HepG2 (cell line): ENCODE data around the gene ACAP1. TPM values are rescaled to one million over a fixed set of nuclear protein-coding genes. Genes with fewer than 3 reads are reported as not detected.

Source experiments
- EP300 ChIP-seq, 3 experiments: sonication (generic) in 1 of 3; formaldehyde crosslinking in 1 of 3; IDR thresholded peaks; 2 replicates each; pipeline versions ENCODE4 v1.5.1 to v1.6.1; 2011 to 2020; ENCODE audit warnings: low read depth in 2 of 3, low read length in 2 of 3, borderline replicate concordance in 1 of 3, improper control_type of control experiment in 1 of 3, mild to moderate bottlenecking in 1 of 3, missing genetic modification reagents in 1 of 3, moderate library complexity in 1 of 3
- FOXK1 ChIP-seq: sonication (generic); formaldehyde crosslinking; IDR thresholded peaks from 2 replicates; pipeline ENCODE4 v1.4.0; 2020; ENCODE audit warnings: low read depth, missing genetic modification reagents, borderline replicate concordance
- KMT2A ChIP-seq: sonication (generic); formaldehyde crosslinking; IDR thresholded peaks from 2 replicates; pipeline ENCODE4 v1.4.0; 2020; ENCODE audit warnings: missing genetic modification reagents
- KMT2B ChIP-seq: IDR thresholded peaks from 2 replicates; pipeline ENCODE4 v1.6.1; 2016; ENCODE audit warnings: missing genetic modification reagents, missing compliant biosample characterization
- SMARCE1 ChIP-seq: fragments of 450-650 bp; IDR thresholded peaks from 2 replicates; pipeline ENCODE4 v1.6.1; 2017; ENCODE audit warnings: borderline replicate concordance
- U2AF2 ChIP-seq: fragments of 200-400 bp; formaldehyde crosslinking; IDR thresholded peaks from 2 replicates; pipeline ENCODE4 v1.6.1; 2017; ENCODE audit warnings: low read depth, mild to moderate bottlenecking, low read length
- ZNF121 ChIP-seq: sonication (generic); formaldehyde crosslinking; IDR thresholded peaks from 2 replicates; pipeline ENCODE4 v1.5.0; 2020; ENCODE audit warnings: mild to moderate bottlenecking, missing genetic modification reagents
- ZNF570 ChIP-seq: sonication (generic); formaldehyde crosslinking; IDR thresholded peaks from 2 replicates; pipeline ENCODE4 v1.4.0; 2020; ENCODE audit warnings: mild to moderate bottlenecking, missing genetic modification reagents, borderline replicate concordance
- ZNF577 ChIP-seq: sonication (generic); formaldehyde crosslinking; IDR thresholded peaks from 2 replicates; pipeline ENCODE4 v1.4.0; 2020; ENCODE audit warnings: mild to moderate bottlenecking, low read depth, missing genetic modification reagents, borderline replicate concordance
- ZNF788 ChIP-seq: sonication (generic); formaldehyde crosslinking; IDR thresholded peaks from 2 replicates; pipeline ENCODE4 v1.5.0; 2020; ENCODE audit warnings: mild to moderate bottlenecking, missing genetic modification reagents, borderline replicate concordance
- polyA plus RNA-seq, 8 experiments: library from polyadenylated mRNA; depleted of rRNA in 3 of 8; stranded (reverse) in 7 of 8; unstranded in 1 of 8; fragments of >200 nt; fragmentation: Illumina TruSeq in 4 of 8; extraction: Trizol in 4 of 8; gene quantifications; 2 replicates each; pipeline versions ENCODE4 v1.2.1 to v1.2.3, GENCODE V29; 2011 to 2016; ENCODE audit warnings: low read depth in 4 of 8, missing spikeins in 1 of 8, mixed read lengths in 1 of 8; ENCODE audit not compliant: insufficient read depth in 1 of 8
- total RNA-seq, 5 experiments: library from RNA; depleted of rRNA; stranded (reverse); fragments of >200 nt; fragmentation: Illumina TruSeq; extraction: Trizol; gene quantifications; 2 replicates each; pipeline ENCODE4 v1.2.3, GENCODE V29; 2016; ENCODE audit warnings: low read depth in 1 of 5
- TF ChIP-seq, protein P1 (sequence below): IDR thresholded peaks from 2 replicates; pipeline ENCODE4 v1.6.1; 2016; ENCODE audit warnings: mild to moderate bottlenecking
- TF ChIP-seq, protein P2 (sequence below): sonication (generic); formaldehyde crosslinking; IDR thresholded peaks from 2 replicates; pipeline ENCODE4 v1.4.0; 2020; ENCODE audit warnings: mild to moderate bottlenecking, missing genetic modification reagents, borderline replicate concordance
- TF ChIP-seq, protein P3 (sequence below): sonication (generic); formaldehyde crosslinking; IDR thresholded peaks from 2 replicates; pipeline ENCODE4 v1.4.0; 2020; ENCODE audit warnings: low read depth, mild to moderate bottlenecking, missing genetic modification reagents
- TF ChIP-seq, protein P4 (sequence below): IDR thresholded peaks from 2 replicates; pipeline ENCODE4 v1.6.1; 2012; ENCODE audit warnings: low read length, improper control_type of control experiment
- TF ChIP-seq, protein P5 (sequence below): sonication (generic); formaldehyde crosslinking; IDR thresholded peaks from 2 replicates; pipeline ENCODE4 v1.4.0; 2020; ENCODE audit warnings: missing genetic modification reagents

ACAP1 gene
- total and polyA plus RNA-seq, 2 of the 13 experiments (the other 11 are each of a cell fraction or from before 2014, with no cell fraction given): 1.3 to 2.5 TPM

DNA sequence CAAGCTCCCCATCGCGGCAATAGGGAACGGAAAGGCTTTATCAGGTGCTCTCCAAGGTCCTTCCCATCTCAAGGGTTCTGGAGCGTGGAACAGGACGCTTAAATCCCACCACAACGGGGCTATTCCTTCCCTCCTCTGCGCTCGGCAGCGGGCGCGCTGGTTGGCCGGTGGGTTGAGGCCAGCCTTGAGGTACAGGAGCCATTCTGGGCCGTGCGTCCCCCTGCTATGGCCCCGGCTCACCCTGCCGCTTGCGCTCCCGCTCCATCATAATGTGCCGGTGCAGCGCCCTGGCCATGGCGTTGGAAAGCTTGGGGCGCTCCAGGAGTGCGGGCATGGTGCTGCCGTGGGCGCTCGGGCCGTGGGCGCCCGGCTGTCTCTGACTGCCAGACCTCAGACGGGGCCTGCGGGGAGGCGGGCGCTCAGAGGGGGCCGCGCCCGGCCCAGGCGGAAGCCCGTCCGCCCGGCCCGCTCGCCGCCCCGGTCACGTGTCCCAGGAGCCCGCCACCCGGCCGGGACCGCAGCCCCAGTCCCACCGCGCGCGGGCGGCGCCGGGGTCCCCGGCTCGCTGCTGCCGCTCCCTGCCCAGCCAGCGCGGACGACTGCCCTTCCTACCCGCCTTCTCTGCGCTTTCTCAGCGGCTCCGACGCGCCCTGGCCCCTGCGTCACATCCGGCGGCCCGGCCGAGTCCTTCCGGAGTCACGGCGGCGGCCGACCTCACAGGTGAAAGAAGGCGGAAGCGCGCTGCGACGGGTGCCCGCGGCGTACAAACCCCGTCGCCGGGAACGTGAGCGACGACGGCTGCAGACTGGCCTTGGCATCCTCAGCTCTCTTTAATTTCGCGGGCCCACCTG lies 21.4 kb upstream of the ACAP1 start, which contains the start of gene GPS2 (continued):
- TF ChIP-seq ZNF788 (CRISPR knock-in tag): peak; percentile 87; the same call in 1 of the 2 replicates
- TF ChIP-seq ZNF577 (CRISPR knock-in tag): no peak
- TF ChIP-seq, protein P1, sequence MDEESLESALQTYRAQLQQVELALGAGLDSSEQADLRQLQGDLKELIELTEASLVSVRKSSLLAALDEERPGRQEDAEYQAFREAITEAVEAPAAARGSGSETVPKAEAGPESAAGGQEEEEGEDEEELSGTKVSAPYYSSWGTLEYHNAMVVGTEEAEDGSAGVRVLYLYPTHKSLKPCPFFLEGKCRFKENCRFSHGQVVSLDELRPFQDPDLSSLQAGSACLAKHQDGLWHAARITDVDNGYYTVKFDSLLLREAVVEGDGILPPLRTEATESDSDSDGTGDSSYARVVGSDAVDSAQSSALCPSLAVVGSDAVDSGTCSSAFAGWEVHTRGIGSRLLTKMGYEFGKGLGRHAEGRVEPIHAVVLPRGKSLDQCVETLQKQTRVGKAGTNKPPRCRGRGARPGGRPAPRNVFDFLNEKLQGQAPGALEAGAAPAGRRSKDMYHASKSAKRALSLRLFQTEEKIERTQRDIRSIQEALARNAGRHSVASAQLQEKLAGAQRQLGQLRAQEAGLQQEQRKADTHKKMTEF: peak; percentile 85
- no peak for TF ChIP-seq ZNF121 (CRISPR knock-in tag)
- no peak for TF ChIP-seq EP300 (IDR thresholded peaks at IDR 0.05; ENCODE audit: low read depth in 2 of 2, low read length in 2 of 2)
- no peak for TF ChIP-seq EP300 (CRISPR knock-in tag; IDR thresholded peaks at IDR 0.05; ENCODE audit: borderline replicate concordance)
- no peak for TF ChIP-seq SMARCE1
- TF ChIP-seq, protein P2, sequence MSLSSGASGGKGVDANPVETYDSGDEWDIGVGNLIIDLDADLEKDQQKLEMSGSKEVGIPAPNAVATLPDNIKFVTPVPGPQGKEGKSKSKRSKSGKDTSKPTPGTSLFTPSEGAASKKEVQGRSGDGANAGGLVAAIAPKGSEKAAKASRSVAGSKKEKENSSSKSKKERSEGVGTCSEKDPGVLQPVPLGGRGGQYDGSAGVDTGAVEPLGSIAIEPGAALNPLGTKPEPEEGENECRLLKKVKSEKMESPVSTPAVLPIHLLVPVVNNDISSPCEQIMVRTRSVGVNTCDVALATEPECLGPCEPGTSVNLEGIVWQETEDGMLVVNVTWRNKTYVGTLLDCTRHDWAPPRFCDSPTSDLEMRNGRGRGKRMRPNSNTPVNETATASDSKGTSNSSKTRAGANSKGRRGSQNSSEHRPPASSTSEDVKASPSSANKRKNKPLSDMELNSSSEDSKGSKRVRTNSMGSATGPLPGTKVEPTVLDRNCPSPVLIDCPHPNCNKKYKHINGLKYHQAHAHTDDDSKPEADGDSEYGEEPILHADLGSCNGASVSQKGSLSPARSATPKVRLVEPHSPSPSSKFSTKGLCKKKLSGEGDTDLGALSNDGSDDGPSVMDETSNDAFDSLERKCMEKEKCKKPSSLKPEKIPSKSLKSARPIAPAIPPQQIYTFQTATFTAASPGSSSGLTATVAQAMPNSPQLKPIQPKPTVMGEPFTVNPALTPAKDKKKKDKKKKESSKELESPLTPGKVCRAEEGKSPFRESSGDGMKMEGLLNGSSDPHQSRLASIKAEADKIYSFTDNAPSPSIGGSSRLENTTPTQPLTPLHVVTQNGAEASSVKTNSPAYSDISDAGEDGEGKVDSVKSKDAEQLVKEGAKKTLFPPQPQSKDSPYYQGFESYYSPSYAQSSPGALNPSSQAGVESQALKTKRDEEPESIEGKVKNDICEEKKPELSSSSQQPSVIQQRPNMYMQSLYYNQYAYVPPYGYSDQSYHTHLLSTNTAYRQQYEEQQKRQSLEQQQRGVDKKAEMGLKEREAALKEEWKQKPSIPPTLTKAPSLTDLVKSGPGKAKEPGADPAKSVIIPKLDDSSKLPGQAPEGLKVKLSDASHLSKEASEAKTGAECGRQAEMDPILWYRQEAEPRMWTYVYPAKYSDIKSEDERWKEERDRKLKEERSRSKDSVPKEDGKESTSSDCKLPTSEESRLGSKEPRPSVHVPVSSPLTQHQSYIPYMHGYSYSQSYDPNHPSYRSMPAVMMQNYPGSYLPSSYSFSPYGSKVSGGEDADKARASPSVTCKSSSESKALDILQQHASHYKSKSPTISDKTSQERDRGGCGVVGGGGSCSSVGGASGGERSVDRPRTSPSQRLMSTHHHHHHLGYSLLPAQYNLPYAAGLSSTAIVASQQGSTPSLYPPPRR (CRISPR knock-in tag): no peak
- peak; percentile 84; the same call in 1 of the 2 replicates for TF ChIP-seq FOXK1 (CRISPR knock-in tag)
- TF ChIP-seq, protein P3, sequence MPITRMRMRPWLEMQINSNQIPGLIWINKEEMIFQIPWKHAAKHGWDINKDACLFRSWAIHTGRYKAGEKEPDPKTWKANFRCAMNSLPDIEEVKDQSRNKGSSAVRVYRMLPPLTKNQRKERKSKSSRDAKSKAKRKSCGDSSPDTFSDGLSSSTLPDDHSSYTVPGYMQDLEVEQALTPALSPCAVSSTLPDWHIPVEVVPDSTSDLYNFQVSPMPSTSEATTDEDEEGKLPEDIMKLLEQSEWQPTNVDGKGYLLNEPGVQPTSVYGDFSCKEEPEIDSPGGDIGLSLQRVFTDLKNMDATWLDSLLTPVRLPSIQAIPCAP (CRISPR knock-in tag): no peak
- TF ChIP-seq, protein P4, sequence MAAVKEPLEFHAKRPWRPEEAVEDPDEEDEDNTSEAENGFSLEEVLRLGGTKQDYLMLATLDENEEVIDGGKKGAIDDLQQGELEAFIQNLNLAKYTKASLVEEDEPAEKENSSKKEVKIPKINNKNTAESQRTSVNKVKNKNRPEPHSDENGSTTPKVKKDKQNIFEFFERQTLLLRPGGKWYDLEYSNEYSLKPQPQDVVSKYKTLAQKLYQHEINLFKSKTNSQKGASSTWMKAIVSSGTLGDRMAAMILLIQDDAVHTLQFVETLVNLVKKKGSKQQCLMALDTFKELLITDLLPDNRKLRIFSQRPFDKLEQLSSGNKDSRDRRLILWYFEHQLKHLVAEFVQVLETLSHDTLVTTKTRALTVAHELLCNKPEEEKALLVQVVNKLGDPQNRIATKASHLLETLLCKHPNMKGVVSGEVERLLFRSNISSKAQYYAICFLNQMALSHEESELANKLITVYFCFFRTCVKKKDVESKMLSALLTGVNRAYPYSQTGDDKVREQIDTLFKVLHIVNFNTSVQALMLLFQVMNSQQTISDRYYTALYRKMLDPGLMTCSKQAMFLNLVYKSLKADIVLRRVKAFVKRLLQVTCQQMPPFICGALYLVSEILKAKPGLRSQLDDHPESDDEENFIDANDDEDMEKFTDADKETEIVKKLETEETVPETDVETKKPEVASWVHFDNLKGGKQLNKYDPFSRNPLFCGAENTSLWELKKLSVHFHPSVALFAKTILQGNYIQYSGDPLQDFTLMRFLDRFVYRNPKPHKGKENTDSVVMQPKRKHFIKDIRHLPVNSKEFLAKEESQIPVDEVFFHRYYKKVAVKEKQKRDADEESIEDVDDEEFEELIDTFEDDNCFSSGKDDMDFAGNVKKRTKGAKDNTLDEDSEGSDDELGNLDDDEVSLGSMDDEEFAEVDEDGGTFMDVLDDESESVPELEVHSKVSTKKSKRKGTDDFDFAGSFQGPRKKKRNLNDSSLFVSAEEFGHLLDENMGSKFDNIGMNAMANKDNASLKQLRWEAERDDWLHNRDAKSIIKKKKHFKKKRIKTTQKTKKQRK: no peak
- no peak for TF ChIP-seq ZNF570 (CRISPR knock-in tag)
- peak; percentile 96 for TF ChIP-seq KMT2A (CRISPR knock-in tag)
- TF ChIP-seq U2AF2: no peak
- TF ChIP-seq, protein P5, sequence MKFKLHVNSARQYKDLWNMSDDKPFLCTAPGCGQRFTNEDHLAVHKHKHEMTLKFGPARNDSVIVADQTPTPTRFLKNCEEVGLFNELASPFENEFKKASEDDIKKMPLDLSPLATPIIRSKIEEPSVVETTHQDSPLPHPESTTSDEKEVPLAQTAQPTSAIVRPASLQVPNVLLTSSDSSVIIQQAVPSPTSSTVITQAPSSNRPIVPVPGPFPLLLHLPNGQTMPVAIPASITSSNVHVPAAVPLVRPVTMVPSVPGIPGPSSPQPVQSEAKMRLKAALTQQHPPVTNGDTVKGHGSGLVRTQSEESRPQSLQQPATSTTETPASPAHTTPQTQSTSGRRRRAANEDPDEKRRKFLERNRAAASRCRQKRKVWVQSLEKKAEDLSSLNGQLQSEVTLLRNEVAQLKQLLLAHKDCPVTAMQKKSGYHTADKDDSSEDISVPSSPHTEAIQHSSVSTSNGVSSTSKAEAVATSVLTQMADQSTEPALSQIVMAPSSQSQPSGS (CRISPR knock-in tag): peak; percentile 86
- peak; percentile 92 for TF ChIP-seq KMT2B (CRISPR knock-in tag)
